ENCODE results near the gene SUGCT.

GRCh38 chr7:40095230-40095629 lies 39.6 kb upstream of the SUGCT start:
- TF ChIP-seq CTCF (IDR thresholded peaks at IDR 0.05) (no peak), POLR2AphosphoS5 (IDR thresholded peaks at IDR 0.05) (no peak), POLR2A (IDR thresholded peaks at IDR 0.05) (no peak)
